HepG2 (cell line): ENCODE data around the gene AJUBA. TPM values are rescaled to one million over a fixed set of nuclear protein-coding genes. Genes with fewer than 3 reads are reported as not detected.

Source experiments
- CEBPB ChIP-seq: IDR thresholded peaks from 2 replicates; pipeline ENCODE4 v1.6.1; 2011; ENCODE audit warnings: low read depth, low read length, improper control_type of control experiment, borderline replicate concordance
- EZH2 ChIP-seq: conservative IDR thresholded peaks from 2 replicates; pipeline ENCODE4 v1.6.1; 2012; ENCODE audit warnings: mild to moderate bottlenecking, low read depth, low read length, moderate library complexity
- KLF15 ChIP-seq: sonication (generic); formaldehyde crosslinking; IDR thresholded peaks from 2 replicates; pipeline ENCODE4 v1.8.1; 2023; ENCODE audit warnings: borderline replicate concordance, mild to moderate bottlenecking, inconsistent platforms, missing genetic modification reagents, mixed read lengths
- MBNL3 ChIP-seq: fragments of 250-450 bp; sonication (Bioruptor Pico); conservative IDR thresholded peaks from 2 replicates; pipeline ENCODE4 v1.8.0; 2022; ENCODE audit warnings: mild to moderate bottlenecking, inconsistent platforms
- RFX5 ChIP-seq: IDR thresholded peaks from 2 replicates; pipeline ENCODE4 v1.6.1; 2011; ENCODE audit warnings: low read depth, low read length, improper control_type of control experiment
- TBL1XR1 ChIP-seq: fragments of 150-350 bp; IDR thresholded peaks from 2 replicates; pipeline ENCODE4 v1.6.1; 2014; ENCODE audit warnings: borderline replicate concordance, low read length; ENCODE audit not compliant: partially characterized antibody
- ZBTB7A ChIP-seq: sonication (generic); formaldehyde crosslinking; IDR thresholded peaks from 2 replicates; pipeline ENCODE4 v1.8.0; 2022; ENCODE audit warnings: mild to moderate bottlenecking, missing genetic modification reagents
- ZNF441 ChIP-seq: sonication (generic); formaldehyde crosslinking; IDR thresholded peaks from 2 replicates; pipeline ENCODE4 v1.7.0; 2021; ENCODE audit warnings: missing genetic modification reagents, borderline replicate concordance
- ZNF674 ChIP-seq: sonication (generic); formaldehyde crosslinking; IDR thresholded peaks from 2 replicates; pipeline ENCODE4 v1.5.0; 2020; ENCODE audit warnings: low read depth, mild to moderate bottlenecking, missing genetic modification reagents
- polyA plus RNA-seq, 8 experiments: library from polyadenylated mRNA; depleted of rRNA in 3 of 8; stranded (reverse) in 7 of 8; unstranded in 1 of 8; fragments of >200 nt; fragmentation: Illumina TruSeq in 4 of 8; extraction: Trizol in 4 of 8; gene quantifications; 2 replicates each; pipeline versions ENCODE4 v1.2.1 to v1.2.3, GENCODE V29; 2011 to 2016; ENCODE audit warnings: low read depth in 4 of 8, missing spikeins in 1 of 8, mixed read lengths in 1 of 8; ENCODE audit not compliant: insufficient read depth in 1 of 8
- total RNA-seq, 5 experiments: library from RNA; depleted of rRNA; stranded (reverse); fragments of >200 nt; fragmentation: Illumina TruSeq; extraction: Trizol; gene quantifications; 2 replicates each; pipeline ENCODE4 v1.2.3, GENCODE V29; 2016; ENCODE audit warnings: low read depth in 1 of 5
- TF ChIP-seq, protein P1 (sequence below), 2 experiments: fragments of 450-650 bp in 1 of 2; sonication (generic) in 1 of 2; formaldehyde crosslinking in 1 of 2; IDR thresholded peaks; 2 replicates each; pipeline versions ENCODE4 v1.6.1 to v1.8.0; 2016 to 2022; ENCODE audit warnings: antibody characterized with exemption in 1 of 2, mild to moderate bottlenecking in 1 of 2, missing genetic modification reagents in 1 of 2
- TF ChIP-seq, protein P2 (sequence below): sonication (generic); formaldehyde crosslinking; IDR thresholded peaks from 2 replicates; pipeline ENCODE4 v1.8.1; 2023; ENCODE audit warnings: mild to moderate bottlenecking, missing genetic modification reagents, borderline replicate concordance
- TF ChIP-seq, protein P3 (sequence below), 2 experiments: sonication (generic) in 1 of 2; formaldehyde crosslinking in 1 of 2; IDR thresholded peaks; 2 replicates each; pipeline versions ENCODE4 v1.6.1 to v1.9.0; 2014 to 2022; ENCODE audit warnings: antibody characterized with exemption in 1 of 2, borderline replicate concordance in 1 of 2, inconsistent platforms in 1 of 2, low read depth in 1 of 2, missing genetic modification reagents in 1 of 2

Gene AJUBA
- total and polyA plus RNA-seq, 2 of the 13 experiments (the other 11 are each of a cell fraction or from before 2014, with no cell fraction given): 157 to 241 TPM

DNA sequence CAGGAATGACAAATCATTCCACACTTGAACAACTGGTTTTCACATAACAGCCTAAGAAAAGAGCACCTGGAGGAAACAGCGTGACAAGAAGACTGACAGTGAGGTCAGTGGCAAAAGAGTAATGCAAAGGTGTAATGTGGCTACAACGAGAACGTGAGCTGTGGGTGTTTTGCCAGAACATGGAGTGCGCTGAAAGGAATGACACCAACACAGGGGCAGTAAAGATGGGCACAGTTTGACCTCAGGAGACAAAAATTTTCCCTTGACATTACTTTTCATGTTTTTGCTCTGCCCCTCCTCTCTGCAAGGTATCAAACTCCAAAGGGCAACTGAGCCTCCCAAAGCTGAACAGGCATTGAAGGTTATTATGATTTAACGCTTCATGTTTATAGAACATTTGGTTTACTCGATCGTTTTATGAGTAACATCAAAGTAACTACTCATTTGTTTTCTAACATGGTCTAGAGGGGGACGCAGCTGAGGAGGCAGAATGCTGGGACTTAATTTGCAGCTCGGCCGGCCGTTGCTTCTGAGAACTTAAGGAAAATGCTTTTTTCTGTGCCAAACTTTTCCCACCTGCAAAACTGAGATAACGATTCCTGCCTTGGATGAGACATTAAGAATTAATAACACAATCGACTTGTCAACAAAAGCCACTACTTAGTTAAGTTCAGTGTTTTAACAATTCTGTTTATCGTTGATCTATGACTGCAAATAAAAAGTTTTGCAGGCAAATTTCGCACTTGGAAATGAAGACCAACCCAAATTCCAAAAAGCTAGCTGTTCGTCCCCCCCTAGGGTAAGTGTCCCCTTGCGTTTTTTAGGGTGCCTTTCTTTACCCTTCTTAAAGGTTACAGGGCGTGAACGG is 26.4 kb downstream of the AJUBA start (continued):
- TF ChIP-seq, protein P1, sequence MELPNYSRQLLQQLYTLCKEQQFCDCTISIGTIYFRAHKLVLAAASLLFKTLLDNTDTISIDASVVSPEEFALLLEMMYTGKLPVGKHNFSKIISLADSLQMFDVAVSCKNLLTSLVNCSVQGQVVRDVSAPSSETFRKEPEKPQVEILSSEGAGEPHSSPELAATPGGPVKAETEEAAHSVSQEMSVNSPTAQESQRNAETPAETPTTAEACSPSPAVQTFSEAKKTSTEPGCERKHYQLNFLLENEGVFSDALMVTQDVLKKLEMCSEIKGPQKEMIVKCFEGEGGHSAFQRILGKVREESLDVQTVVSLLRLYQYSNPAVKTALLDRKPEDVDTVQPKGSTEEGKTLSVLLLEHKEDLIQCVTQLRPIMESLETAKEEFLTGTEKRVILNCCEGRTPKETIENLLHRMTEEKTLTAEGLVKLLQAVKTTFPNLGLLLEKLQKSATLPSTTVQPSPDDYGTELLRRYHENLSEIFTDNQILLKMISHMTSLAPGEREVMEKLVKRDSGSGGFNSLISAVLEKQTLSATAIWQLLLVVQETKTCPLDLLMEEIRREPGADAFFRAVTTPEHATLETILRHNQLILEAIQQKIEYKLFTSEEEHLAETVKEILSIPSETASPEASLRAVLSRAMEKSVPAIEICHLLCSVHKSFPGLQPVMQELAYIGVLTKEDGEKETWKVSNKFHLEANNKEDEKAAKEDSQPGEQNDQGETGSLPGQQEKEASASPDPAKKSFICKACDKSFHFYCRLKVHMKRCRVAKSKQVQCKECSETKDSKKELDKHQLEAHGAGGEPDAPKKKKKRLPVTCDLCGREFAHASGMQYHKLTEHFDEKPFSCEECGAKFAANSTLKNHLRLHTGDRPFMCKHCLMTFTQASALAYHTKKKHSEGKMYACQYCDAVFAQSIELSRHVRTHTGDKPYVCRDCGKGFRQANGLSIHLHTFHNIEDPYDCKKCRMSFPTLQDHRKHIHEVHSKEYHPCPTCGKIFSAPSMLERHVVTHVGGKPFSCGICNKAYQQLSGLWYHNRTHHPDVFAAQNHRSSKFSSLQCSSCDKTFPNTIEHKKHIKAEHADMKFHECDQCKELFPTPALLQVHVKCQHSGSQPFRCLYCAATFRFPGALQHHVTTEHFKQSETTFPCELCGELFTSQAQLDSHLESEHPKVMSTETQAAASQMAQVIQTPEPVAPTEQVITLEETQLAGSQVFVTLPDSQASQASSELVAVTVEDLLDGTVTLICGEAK (IDR thresholded peaks at IDR 0.05): no peak
- TF ChIP-seq, protein P1 (CRISPR knock-in tag; IDR thresholded peaks at IDR 0.05): no peak
- TF ChIP-seq, protein P2, sequence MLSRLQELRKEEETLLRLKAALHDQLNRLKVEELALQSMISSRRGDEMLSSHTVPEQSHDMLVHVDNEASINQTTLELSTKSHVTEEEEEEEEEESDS (CRISPR knock-in tag): no peak; the same call in 1 of the 2 replicates
- no peak for TF ChIP-seq KLF15
- TF ChIP-seq CEBPB: no peak
- TF ChIP-seq MBNL3 (CRISPR knock-in tag): no peak
- no peak for TF ChIP-seq RFX5
- TF ChIP-seq, protein P3, sequence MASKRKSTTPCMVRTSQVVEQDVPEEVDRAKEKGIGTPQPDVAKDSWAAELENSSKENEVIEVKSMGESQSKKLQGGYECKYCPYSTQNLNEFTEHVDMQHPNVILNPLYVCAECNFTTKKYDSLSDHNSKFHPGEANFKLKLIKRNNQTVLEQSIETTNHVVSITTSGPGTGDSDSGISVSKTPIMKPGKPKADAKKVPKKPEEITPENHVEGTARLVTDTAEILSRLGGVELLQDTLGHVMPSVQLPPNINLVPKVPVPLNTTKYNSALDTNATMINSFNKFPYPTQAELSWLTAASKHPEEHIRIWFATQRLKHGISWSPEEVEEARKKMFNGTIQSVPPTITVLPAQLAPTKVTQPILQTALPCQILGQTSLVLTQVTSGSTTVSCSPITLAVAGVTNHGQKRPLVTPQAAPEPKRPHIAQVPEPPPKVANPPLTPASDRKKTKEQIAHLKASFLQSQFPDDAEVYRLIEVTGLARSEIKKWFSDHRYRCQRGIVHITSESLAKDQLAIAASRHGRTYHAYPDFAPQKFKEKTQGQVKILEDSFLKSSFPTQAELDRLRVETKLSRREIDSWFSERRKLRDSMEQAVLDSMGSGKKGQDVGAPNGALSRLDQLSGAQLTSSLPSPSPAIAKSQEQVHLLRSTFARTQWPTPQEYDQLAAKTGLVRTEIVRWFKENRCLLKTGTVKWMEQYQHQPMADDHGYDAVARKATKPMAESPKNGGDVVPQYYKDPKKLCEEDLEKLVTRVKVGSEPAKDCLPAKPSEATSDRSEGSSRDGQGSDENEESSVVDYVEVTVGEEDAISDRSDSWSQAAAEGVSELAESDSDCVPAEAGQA (IDR thresholded peaks at IDR 0.05; ENCODE audit: low read depth): no peak
- TF ChIP-seq, protein P3 (CRISPR knock-in tag; IDR thresholded peaks at IDR 0.05; ENCODE audit: borderline replicate concordance): no peak
- no peak for TF ChIP-seq ZNF441 (CRISPR knock-in tag)
- TF ChIP-seq EZH2: no peak
- no peak for TF ChIP-seq TBL1XR1
- no peak for TF ChIP-seq ZNF674 (CRISPR knock-in tag)
- TF ChIP-seq ZBTB7A (CRISPR knock-in tag): no peak
